ACC112 (cell line): ENCODE results near the gene KHK.
A peak's percentile ranks its signal among the peaks of the same experiment; 100 is the strongest.

Experiments used
- H2AFZ ChIP-seq: fragments of 200-600 bp; sonication (generic); one replicate; pipeline ENCODE4 v1.6.0; 2017; ENCODE audit warnings: antibody characterized with exemption, low read length; ENCODE audit not compliant: unreplicated experiment
- H3K27ac ChIP-seq: fragments of 200-600 bp; sonication (generic); 2 replicates; pipeline ENCODE4 v1.5.1; 2014; ENCODE audit warnings: low read depth, mild to moderate bottlenecking, antibody characterized with exemption, low read length, moderate library complexity
- H3K27me3 ChIP-seq: fragments of 200-600 bp; sonication (generic); 2 replicates; pipeline ENCODE4 v1.6.1; 2014; ENCODE audit warnings: mild to moderate bottlenecking, antibody characterized with exemption, low read length, moderate library complexity, mixed read lengths; ENCODE audit not compliant: insufficient read depth
- H3K36me3 ChIP-seq: fragments of 200-600 bp; sonication (generic); 2 replicates; pipeline ENCODE4 v1.6.1; 2016; ENCODE audit warnings: mild to moderate bottlenecking, antibody characterized with exemption, low read length, moderate library complexity, mixed read lengths; ENCODE audit not compliant: insufficient read depth
- H3K4me1 ChIP-seq: fragments of 200-600 bp; sonication (generic); one replicate; pipeline ENCODE4 v1.6.1; 2016; ENCODE audit warnings: low read length, mixed read lengths; ENCODE audit not compliant: insufficient read depth, unreplicated experiment, control insufficient read depth
- H3K4me3 ChIP-seq: fragments of 200-600 bp; sonication (generic); 2 replicates; pipeline ENCODE4 v1.5.1; 2014; ENCODE audit warnings: mild to moderate bottlenecking, low read depth, low read length
- H3K79me2 ChIP-seq: fragments of 200-600 bp; sonication (generic); one replicate; pipeline ENCODE4 v1.6.0; 2016; ENCODE audit warnings: low read length; ENCODE audit not compliant: control insufficient read depth, unreplicated experiment, insufficient read depth

KHK gene

GRCh38 chr2:27049422-27050280 lies 36.9 kb upstream of the KHK start:
- Histone ChIP-seq H3K79me2 (no peaks in the 10 kb centered on the region), H2AFZ (no peak overlapping the region), H3K36me3 (peaks cover 5% of the 10 kb centered on the region; the same call in 1 of the 2 replicates), H3K27ac (no peak overlapping the region), H3K4me3 (peak overlapping the region; percentile 78), H3K4me1 (peaks cover 10% of the 10 kb centered on the region), H3K27me3 (no peaks in the 10 kb centered on the region)

- Histone ChIP-seq H2AFZ (no peak overlapping the region), H3K27ac (peak overlapping the region; percentile 75), H3K79me2 (no peaks in the 10 kb centered on the region), H3K4me3 (peak overlapping the region; percentile 86), H3K27me3 (no peaks in the 10 kb centered on the region), H3K36me3 (peaks cover 2% of the 10 kb centered on the region; the same call in 1 of the 2 replicates), H3K4me1 (peaks cover 10% of the 10 kb centered on the region)
Measured at GRCh38 chr2:27050281-27050995, 36.1 kb upstream of the KHK start.

GRCh38 chr2:27050996-27051901 lies 35.3 kb upstream of the KHK start, which contains the start of gene AGBL5:
Gene AGBL5 (plus strand): TSS chr2:27051668. CDS start chr2:27052959, 1,291 bp downstream.
- H2AFZ ChIP-seq, result peak within 1 kb of the TSS; percentile 46
- no peaks in the 10 kb centered on the region for H3K36me3 ChIP-seq
- H3K27me3 ChIP-seq, result no peaks in the 10 kb centered on the region
- no peaks in the 10 kb centered on the region for H3K79me2 ChIP-seq
- H3K27ac ChIP-seq, result peak within 1 kb of the TSS; percentile 75
- peaks cover 10% of the 10 kb centered on the region for H3K4me1 ChIP-seq
- peak within 1 kb of the TSS; percentile 86 for H3K4me3 ChIP-seq

GRCh38 chr2:27051902-27052645 lies 34.5 kb upstream of the KHK start:
- Histone ChIP-seq H3K27me3 (no peaks in the 10 kb centered on the region), H3K27ac (no peak overlapping the region), H2AFZ (peak overlapping the region; percentile 46), H3K79me2 (no peaks in the 10 kb centered on the region), H3K36me3 (no peaks in the 10 kb centered on the region), H3K4me1 (peaks cover 10% of the 10 kb centered on the region), H3K4me3 (peak overlapping the region; percentile 86)

- peaks cover 10% of the 10 kb centered on the region for H3K4me1 ChIP-seq
- H3K27me3 ChIP-seq, result no peaks in the 10 kb centered on the region
- H3K27ac ChIP-seq, result no peak overlapping the region
- no peaks in the 10 kb centered on the region for H3K36me3 ChIP-seq
- no peak overlapping the region for H2AFZ ChIP-seq
- no peaks in the 10 kb centered on the region for H3K79me2 ChIP-seq
- no peak overlapping the region for H3K4me3 ChIP-seq
Measured at GRCh38 chr2:27053321-27053720, 33.3 kb upstream of the KHK start.

- no peak overlapping the region for H3K4me3 ChIP-seq
- H2AFZ ChIP-seq, result no peak overlapping the region
- no peak overlapping the region for H3K27ac ChIP-seq
- no peaks in the 10 kb centered on the region for H3K36me3 ChIP-seq
- peaks cover 10% of the 10 kb centered on the region for H3K4me1 ChIP-seq
- H3K27me3 ChIP-seq, result no peaks in the 10 kb centered on the region
- no peaks in the 10 kb centered on the region for H3K79me2 ChIP-seq
Measured at GRCh38 chr2:27053776-27054175, 32.8 kb upstream of the KHK start.

- no peak overlapping the region for H2AFZ ChIP-seq
- H3K36me3 ChIP-seq, result no peaks in the 10 kb centered on the region
- H3K27ac ChIP-seq, result no peak overlapping the region
- no peaks in the 10 kb centered on the region for H3K27me3 ChIP-seq
- H3K79me2 ChIP-seq, result no peaks in the 10 kb centered on the region
- peaks cover 6% of the 10 kb centered on the region for H3K4me1 ChIP-seq
- H3K4me3 ChIP-seq, result no peak overlapping the region
Measured at GRCh38 chr2:27054721-27055120, 31.9 kb upstream of the KHK start.

- Histone ChIP-seq H3K79me2 (no peaks in the 10 kb centered on the region), H3K36me3 (no peaks in the 10 kb centered on the region), H3K27ac (no peak overlapping the region), H2AFZ (no peak overlapping the region), H3K27me3 (no peaks in the 10 kb centered on the region), H3K4me1 (peaks cover 4% of the 10 kb centered on the region), H3K4me3 (no peak overlapping the region)
Measured at GRCh38 chr2:27057184-27057583, 29.4 kb upstream of the KHK start.

- Histone ChIP-seq H3K4me3 (no peak overlapping the region), H3K27me3 (no peaks in the 10 kb centered on the region), H2AFZ (no peak overlapping the region), H3K27ac (no peak overlapping the region), H3K79me2 (no peaks in the 10 kb centered on the region), H3K36me3 (no peaks in the 10 kb centered on the region), H3K4me1 (no peaks in the 10 kb centered on the region)
Measured at GRCh38 chr2:27058210-27058609, 28.4 kb upstream of the KHK start.
